NCI-H187 treated with DMSO at 0.1 percent for 48 hours (cell line): Measurements from ENCODE around the gene CTTNBP2NL.
A peak's percentile ranks its signal among the peaks of the same experiment; 100 is the strongest.

Experiments used
- DNase-seq: peaks from one replicate; lab custom pipeline; 2025; lab: John Stamatoyannopoulos, UW

CTTNBP2NL gene, protein sequence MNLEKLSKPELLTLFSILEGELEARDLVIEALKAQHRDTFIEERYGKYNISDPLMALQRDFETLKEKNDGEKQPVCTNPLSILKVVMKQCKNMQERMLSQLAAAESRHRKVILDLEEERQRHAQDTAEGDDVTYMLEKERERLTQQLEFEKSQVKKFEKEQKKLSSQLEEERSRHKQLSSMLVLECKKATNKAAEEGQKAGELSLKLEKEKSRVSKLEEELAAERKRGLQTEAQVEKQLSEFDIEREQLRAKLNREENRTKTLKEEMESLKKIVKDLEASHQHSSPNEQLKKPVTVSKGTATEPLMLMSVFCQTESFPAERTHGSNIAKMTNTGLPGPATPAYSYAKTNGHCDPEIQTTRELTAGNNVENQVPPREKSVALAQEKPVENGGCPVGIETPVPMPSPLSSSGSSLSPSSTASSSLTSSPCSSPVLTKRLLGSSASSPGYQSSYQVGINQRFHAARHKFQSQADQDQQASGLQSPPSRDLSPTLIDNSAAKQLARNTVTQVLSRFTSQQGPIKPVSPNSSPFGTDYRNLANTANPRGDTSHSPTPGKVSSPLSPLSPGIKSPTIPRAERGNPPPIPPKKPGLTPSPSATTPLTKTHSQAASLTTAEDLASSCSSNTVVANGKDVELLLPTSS

DNA sequence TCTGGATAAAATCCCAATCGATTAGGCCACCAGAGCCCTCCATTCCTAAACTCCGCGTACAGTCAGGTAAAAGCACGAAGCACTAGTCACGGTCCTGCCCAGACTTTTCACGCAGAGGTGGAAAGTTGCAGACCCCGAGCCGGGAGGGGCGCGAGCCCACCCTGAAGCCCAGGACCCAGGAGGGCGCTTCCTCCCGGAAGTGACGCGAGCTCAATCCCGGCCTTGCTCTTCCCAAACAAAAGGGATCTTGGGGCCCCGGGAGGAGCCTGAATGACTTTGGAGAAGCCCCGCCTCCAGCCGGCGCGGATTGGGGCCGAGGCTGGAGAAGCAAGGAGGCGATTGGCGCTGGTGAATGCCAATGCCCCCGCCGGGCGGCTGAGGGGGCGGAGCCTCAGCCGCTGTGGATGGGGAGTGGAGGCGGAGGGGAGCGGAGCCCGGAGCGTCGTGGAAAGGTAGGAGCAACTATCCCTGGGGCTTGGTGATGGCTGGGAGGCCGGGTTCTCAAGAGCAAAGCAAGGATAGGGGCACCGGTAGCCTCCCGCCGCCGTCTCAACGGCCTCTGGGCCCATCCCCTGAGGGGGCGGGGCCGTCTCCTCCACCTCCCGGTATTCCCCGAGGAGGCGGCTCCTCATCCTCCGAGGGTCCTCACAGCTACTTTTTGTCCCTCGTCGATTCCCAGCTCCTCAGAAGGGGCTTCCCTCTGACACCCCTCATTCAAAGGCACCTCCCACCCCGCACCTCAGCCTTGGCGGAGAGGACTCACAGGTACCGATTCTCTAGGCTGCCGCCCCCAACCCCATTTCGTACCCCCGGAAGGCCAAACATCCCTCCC is at the start of gene CTTNBP2NL:
Gene CTTNBP2NL (plus strand): TSS at position 394 of the 832 bp plus-strand sequence. CDS start 19,952 bp downstream, outside the sequence.
- peak; percentile 87 for DNase-seq

GRCh38 chr1:112346801-112347350 is 49.1 kb upstream of the CTTNBP2NL start:
- DNase-seq, result no peak

DNA sequence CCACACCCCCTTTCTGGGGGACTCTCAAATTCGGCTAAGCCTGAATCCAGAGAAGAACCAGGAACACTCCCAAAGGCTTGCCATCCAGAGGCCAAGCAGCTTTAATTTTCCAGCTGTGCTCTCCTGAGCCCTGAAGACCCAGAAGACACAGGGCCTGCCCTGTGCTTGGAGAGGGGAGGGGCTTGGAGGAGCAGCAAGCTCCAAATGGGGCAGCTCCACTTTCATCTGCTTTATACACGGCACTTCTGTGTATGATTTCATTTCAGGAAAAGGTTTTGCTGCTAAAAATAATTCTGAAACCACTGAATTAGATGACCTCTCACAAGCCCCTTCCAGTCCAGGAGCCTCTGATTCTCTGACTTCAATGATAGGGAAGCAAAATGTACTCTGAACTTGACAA is 39.2 kb upstream of the CTTNBP2NL start:
- DNase-seq, result no peak

DNA sequence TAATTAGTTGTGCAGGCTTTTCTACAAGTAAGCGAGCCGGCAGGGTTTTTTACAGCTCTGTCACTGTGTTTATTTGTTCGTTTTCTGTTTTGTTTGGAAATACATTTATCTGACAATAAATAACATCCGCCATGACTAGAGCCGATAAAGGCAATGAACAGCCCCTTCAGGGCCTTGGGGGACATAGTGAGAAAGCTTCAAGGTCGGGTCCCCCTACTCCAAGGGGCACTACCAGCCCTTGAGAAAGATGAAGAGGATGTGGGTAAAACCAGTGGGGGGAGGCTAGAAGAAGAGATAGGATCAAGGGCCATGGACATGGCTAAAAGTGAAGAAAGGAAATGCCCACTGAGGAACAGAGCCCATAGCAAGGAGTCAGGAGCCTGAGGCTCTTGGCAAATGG is 38.5 kb upstream of the CTTNBP2NL start:
- no peak for DNase-seq

DNA sequence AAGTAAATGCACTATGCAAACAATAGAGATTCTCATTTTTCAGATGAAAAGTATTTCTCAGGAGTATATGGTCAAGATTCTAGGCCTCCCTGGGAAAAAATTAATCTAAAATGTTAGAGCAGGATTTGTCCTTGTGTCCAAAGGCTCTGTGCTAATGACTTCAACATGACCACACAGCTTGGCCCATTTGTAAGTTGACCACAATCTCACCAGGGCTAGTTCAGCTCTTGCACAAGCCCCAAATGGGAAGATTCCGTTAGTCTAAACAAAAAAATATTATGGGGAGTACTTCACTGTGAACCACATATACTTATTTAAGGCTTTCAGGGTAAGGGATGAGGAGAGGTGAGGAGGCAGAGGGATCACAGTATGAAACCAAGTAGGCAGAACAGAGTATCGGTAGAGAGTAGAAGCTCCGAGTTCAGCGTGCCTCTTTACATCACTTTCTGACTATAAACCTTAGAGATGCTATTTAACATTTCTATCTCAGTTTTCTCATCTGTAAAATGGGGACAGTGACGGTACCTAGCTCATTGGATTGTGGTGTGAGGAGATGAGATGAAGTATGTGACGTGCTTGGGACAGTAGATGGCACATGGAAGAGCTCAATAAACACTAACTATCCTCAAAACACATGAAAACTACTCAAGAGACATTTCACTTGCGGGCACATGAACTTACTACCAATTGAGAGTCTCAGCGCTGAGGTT is 37.8 kb upstream of the CTTNBP2NL start:
- DNase-seq, result no peak

GRCh38 chr1:112358798-112359408 is 37.1 kb upstream of the CTTNBP2NL start:
- no peak for DNase-seq

DNA sequence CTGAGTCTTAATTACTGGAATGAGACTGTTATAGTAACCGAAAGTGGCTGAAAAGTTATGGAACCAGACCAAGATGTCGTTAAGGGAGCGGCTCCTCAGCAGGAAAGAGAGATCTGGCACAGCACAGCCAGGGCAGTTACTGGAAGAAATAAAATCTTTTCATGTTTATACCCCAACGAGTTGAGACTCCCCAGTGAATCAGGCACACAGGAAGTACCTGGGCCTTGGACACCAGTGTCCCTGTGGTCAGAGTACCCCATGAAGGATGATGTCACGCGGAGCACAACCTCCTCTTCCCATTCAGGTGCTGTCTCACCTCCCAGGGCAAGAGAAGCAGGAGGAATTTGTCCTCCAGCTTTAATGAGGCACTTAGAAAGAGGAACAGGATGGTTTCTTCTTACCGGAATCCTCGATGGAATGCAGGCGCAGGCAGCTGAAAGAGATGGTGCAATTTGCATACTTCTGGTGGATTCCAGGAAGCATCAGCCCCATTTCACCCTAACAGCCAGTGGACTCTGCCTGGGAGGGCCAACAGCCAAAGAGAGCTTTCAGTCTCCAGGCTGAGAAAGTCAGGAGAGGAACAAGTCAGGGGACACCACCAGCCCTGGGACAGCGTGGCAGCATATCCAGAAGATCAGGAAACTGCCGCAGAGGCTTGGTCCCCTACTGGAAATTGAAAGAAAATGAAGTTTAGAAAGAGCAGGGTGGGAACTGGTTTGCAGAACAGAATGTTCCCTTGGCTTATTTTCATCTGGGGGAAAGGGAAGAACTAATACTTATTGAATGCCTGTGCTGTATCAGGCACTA is 35.9 kb upstream of the CTTNBP2NL start:
- DNase-seq, result no peak

DNA sequence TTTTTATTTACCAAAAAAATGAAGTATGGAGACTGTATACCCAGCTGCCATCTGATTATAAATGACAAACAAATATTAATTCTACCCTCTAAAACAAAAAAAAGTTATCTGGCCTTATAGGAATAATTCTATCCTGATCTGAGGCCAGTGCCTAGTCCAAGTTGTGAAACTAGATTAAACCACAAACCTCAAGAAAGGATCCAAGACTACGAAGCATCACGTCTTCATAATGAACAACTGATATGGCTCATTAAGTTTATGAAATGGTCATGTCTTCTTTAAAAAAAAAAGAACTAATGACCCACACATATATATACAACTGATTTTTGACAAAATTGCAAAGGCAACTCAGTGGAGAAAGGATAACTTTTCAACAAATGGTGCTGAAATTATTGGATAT is 32.4 kb upstream of the CTTNBP2NL start:
- no peak for DNase-seq

GRCh38 chr1:112368198-112368597 is 27.8 kb upstream of the CTTNBP2NL start:
- no peak for DNase-seq

DNA sequence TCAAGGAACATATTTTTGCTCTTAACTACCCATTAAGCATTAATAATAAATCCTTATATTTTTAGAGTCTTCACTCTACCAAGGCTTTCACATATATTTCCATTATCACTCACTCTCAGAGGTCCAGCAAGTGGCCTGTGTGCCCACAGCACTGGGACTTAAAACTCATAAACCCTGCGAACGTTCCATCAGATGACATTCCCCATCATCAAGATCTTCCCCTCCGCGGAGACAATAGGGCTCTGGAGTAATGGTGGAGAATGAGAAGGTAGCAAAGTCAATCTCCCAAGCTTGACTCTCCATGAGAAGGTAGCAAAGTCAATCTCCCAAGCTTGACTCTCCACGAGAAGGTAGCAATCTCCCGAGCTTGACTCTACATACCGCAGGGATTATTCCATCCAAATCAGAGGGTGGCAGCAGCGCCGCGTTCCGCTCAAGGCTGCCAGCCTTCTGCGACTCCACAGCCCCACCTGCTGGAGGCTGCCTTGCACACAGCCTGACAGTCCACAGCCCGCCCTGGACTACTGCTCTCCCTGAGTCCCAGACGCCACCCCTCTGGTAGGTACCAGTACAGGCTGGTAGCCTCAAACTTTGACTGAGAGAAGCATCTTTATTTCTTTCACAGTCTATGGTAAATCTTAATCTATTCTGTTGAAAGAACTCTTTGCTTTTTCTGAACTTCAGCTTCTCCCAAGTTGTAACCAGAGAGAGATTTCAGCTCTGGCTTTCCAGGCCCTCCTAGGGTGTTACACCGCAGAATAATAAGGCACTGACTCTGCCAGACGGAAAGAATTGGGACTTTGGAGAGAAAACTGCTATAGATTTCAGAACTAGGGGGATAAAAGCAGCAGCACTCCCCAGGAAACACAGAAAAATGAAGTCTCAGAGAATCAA is 26.4 kb upstream of the CTTNBP2NL start:
- no peak for DNase-seq

DNA sequence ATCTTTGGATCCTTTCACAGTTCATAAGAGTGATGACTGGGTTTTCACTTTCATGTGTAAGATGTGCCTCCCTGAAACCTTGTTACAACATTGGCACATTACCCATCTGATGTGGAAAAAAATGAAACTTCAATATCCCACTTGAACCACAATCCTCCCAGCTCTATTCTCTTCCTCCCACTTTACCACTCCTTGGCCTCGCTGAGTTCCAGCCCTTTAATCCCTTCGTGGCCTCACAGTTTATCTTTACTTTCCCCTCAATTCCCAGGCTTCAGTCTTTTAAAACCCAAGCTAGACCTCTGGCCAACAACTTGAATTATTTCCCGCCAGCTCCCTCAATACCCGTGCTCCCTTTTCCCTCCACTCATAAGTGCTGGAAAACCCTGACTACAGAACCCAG is 25.0 kb upstream of the CTTNBP2NL start:
- no peak for DNase-seq

DNA sequence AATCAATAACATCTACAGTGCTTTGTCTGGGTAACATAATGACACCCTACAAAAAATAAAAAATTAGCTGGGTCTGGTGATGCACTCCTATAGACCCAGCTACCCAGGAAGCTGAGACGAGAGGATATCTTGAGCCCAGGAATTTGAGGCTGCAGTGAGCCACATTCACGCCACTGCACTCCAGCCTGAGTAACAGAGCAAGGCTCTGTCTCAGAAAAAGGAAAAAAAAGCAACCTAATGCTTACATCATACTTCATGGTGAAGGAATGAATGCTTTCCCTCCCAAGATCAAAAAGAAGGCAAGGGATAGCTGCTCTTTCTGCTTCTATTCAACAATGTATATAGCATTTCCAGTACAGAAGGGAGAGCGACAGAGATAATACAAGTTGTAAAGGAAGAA is 24.2 kb upstream of the CTTNBP2NL start:
- no peak for DNase-seq

DNA sequence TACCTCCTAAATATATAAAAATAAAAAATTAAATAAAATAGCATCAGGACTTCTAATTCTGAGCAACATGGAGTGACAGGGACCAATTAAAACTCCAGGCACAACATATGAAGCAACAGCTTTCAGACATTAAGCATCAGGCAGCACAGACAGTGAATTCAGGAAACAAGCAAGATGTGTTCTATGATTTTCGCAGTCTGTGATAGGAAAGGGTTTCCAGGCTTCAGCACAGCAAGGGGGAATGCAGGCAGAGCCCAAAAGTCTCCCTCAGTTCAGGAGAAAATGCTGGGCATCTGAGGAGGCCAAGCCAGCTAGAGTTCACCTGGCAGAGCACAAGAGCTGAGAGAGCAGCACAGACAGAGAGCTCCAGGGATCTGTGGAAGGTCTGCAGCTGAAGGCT is 22.2 kb upstream of the CTTNBP2NL start:
- DNase-seq, result no peak

DNA sequence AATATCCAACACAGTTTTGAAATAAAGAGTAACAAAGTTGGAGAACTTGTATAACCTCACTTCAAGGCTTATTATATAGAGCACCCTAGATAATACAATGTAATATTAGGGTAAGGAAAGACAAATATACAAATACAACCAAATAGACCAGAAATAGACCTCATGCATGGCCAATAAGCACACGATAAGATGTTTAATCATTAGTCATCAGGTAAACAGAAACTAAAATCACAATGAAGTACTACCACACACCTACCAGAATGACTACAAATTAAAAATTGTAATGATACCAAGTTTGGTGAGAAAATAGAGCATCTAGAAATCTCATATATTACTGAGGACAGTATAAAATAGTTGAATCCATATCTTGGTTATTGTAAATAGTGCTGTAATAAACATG is 20.3 kb upstream of the CTTNBP2NL start:
- no peak for DNase-seq

GRCh38 chr1:112380356-112380755 is 15.7 kb upstream of the CTTNBP2NL start:
- no peak for DNase-seq

DNA sequence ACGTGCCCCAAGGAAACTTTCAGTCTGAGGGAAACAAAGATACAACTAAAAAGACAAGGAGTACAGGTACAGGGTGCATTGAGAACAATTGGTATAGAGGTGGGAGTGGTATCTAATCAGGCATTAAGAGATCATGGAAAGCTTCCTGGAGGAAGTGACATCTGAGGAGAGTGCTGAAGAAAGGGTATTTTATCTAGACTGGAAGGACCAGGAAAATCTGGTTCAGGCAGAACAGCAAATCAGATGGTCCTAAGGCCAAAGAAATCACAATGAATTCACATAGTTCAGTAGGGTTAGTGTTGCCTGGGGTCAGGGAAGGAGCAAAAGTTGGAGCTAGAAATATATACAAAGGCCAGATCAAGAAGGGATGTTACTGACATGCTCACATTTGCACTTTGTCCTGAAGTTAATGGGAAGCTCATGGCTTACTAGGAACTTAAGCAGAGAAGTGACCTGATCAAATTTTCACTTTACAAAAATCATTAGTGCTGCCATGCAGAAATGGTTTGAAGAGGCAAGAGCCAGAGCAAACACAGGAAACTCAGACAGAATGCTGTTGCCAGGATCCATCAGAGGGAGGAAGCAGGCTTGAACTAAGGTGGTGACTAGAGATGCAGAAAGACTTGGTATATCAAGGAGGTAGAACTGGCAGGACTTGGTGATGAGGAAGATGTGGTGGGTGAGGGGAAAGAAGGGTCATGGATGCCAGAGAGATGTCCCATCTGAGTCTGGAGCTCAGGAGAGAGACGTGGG is 14.5 kb upstream of the CTTNBP2NL start:
- DNase-seq, result no peak

GRCh38 chr1:112383759-112384370 is 12.1 kb upstream of the CTTNBP2NL start:
- no peak for DNase-seq

DNA sequence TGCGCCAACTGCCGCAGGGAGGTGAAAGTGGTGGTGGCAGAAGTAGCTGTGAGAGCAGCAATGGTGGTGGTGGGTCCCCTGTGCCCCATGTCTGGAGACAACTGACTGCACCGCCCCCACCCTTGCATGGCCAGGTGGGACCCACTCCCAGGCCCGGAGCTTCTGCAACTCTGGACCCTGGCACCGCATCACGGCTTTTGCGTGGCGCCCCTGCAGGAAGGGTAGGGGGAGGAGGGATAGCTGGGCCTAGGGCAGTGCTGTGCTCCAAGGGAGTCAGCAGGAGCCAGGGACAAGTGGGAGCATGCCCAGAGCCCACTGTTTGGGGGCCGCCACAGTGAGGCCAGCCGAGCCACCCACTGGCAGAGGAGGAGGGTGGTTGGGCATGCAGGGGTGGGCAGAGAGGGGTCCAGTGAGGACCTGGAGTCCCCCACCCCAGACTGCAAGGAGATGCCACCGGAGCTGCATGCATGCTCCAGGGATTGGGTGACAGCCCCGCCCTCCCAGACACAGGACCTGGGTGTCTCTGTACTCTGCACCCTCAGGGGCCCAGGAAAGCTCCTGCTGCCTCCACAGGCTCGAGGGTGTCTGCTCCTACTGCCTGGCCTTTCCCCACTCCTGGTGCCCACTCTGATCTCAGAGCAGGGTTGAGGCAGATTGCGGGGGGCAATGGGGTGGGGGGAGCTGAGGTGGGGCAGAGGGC is 9.8 kb upstream of the CTTNBP2NL start:
- no peak for DNase-seq
